ENCODE data around the gene KCNAB1.

KCNAB1 gene

GRCh38 chr3:156330415-156330814 is 210.0 kb downstream of the KCNAB1 start:
- no peak for TF ChIP-seq CTCF (IDR thresholded peaks at IDR 0.05)

GRCh38 chr3:156332304-156332703 is 211.9 kb downstream of the KCNAB1 start:
- Histone ChIP-seq H3K4me2 (ENCODE audit: low read length) (no peak overlapping the region), H3K4me3 (ENCODE audit: low read depth, low read length) (no peak overlapping the region), H3K79me2 (no peaks in the 10 kb centered on the region), H3K9me3 (ENCODE audit: control insufficient read depth, low read length) (no peaks in the 10 kb centered on the region), H3K27ac (no peak overlapping the region), H2AFZ (no peak overlapping the region), H3K36me3 (ENCODE audit: control insufficient read depth, insufficient read depth, low read length) (no peaks in the 10 kb centered on the region), H3K27me3 (ENCODE audit: control insufficient read depth, insufficient read depth, low read length) (no peaks in the 10 kb centered on the region), H3K4me1 (no peaks in the 10 kb centered on the region), H3K9ac (no peak overlapping the region)
- TF ChIP-seq CTCF (IDR thresholded peaks at IDR 0.05) = no peak

More at GRCh38 chr3:156330415-156330814, 210.0 kb downstream of the KCNAB1 start:
- Histone ChIP-seq H3K4me1 (no peaks in the 10 kb centered on the region), H3K36me3 (ENCODE audit: control insufficient read depth, insufficient read depth, low read length) (no peaks in the 10 kb centered on the region), H3K79me2 (no peaks in the 10 kb centered on the region), H3K27ac (no peak overlapping the region), H2AFZ (no peak overlapping the region), H3K4me3 (ENCODE audit: low read depth, low read length) (no peak overlapping the region), H3K9ac (no peak overlapping the region), H3K27me3 (ENCODE audit: control insufficient read depth, insufficient read depth, low read length) (no peaks in the 10 kb centered on the region), H3K4me2 (ENCODE audit: low read length) (no peak overlapping the region), H3K9me3 (ENCODE audit: control insufficient read depth, low read length) (no peaks in the 10 kb centered on the region)

- no peak overlapping the region for H3K4me2 ChIP-seq (ENCODE audit: low read length)
- H3K4me1 ChIP-seq = no peaks in the 10 kb centered on the region
- H3K4me3 ChIP-seq (ENCODE audit: low read depth, low read length) = no peak overlapping the region
- H3K9ac ChIP-seq = no peak overlapping the region
- H3K79me2 ChIP-seq = no peaks in the 10 kb centered on the region
- no peaks in the 10 kb centered on the region for H3K36me3 ChIP-seq (ENCODE audit: control insufficient read depth, insufficient read depth, low read length)
- TF ChIP-seq CTCF (IDR thresholded peaks at IDR 0.05) = no peak
- H2AFZ ChIP-seq = no peak overlapping the region
- H3K27ac ChIP-seq = no peak overlapping the region
- H3K9me3 ChIP-seq (ENCODE audit: control insufficient read depth, low read length) = no peaks in the 10 kb centered on the region
- H3K27me3 ChIP-seq (ENCODE audit: control insufficient read depth, insufficient read depth, low read length) = no peaks in the 10 kb centered on the region
Measured at GRCh38 chr3:156334841-156335545, 214.6 kb downstream of the KCNAB1 start.

GRCh38 chr3:156339491-156339890 is 219.1 kb downstream of the KCNAB1 start:
- H2AFZ ChIP-seq = no peak overlapping the region
- H3K4me3 ChIP-seq (ENCODE audit: low read depth, low read length) = no peak overlapping the region
- no peaks in the 10 kb centered on the region for H3K9me3 ChIP-seq (ENCODE audit: control insufficient read depth, low read length)
- H3K79me2 ChIP-seq = no peaks in the 10 kb centered on the region
- no peak for TF ChIP-seq CTCF (IDR thresholded peaks at IDR 0.05)
- no peaks in the 10 kb centered on the region for H3K27me3 ChIP-seq (ENCODE audit: control insufficient read depth, insufficient read depth, low read length)
- no peak overlapping the region for H3K9ac ChIP-seq
- H3K36me3 ChIP-seq (ENCODE audit: control insufficient read depth, insufficient read depth, low read length) = no peaks in the 10 kb centered on the region
- no peaks in the 10 kb centered on the region for H3K4me1 ChIP-seq
- no peak overlapping the region for H3K27ac ChIP-seq
- no peak overlapping the region for H3K4me2 ChIP-seq (ENCODE audit: low read length)

- Histone ChIP-seq H3K9me3 (ENCODE audit: control insufficient read depth, low read length) (no peaks in the 10 kb centered on the region), H3K4me1 (no peaks in the 10 kb centered on the region), H3K4me3 (ENCODE audit: low read depth, low read length) (no peak overlapping the region), H3K36me3 (ENCODE audit: control insufficient read depth, insufficient read depth, low read length) (no peaks in the 10 kb centered on the region), H3K4me2 (ENCODE audit: low read length) (no peak overlapping the region), H3K27ac (no peak overlapping the region), H3K79me2 (no peaks in the 10 kb centered on the region), H3K9ac (no peak overlapping the region), H3K27me3 (ENCODE audit: control insufficient read depth, insufficient read depth, low read length) (no peaks in the 10 kb centered on the region), H2AFZ (no peak overlapping the region)
- no peak for TF ChIP-seq CTCF (IDR thresholded peaks at IDR 0.05)
Measured at GRCh38 chr3:156341332-156341731, 221.0 kb downstream of the KCNAB1 start.
